PC-9 (cell line): ENCODE results near the gene RHO. TPM values are rescaled to one million over a fixed set of nuclear protein-coding genes. Genes with fewer than 3 reads are reported as not detected.
"Not testable (repeated sequence)": the region's sequence is repeated elsewhere in the genome, so short reads cannot be mapped to it uniquely, and the experiment has no call there.

ENCODE experiments used
- Bru-seq: library from RNA; stranded (reverse); fragments of 400-500 nt; gene quantifications from one replicate; lab custom pipeline; 2021; lab: Mats Ljungman, UMichigan
- BruChase-seq, 2 experiments: library from RNA; stranded (reverse); fragments of 400-500 nt; gene quantifications; one replicate each; lab custom pipeline; 2021; lab: Mats Ljungman, UMichigan
- BruUV-seq: library from RNA; stranded (reverse); fragments of 400-500 nt; replicated peaks from 2 replicates; lab custom pipeline; 2021; lab: Mats Ljungman, UMichigan
- CTCF ChIA-PET: fragments of 300-600 bp; sonication (Branson Sonifier 250); formaldehyde crosslinking; loops from one replicate; lab custom pipeline; 2022; ENCODE audit warnings: antibody characterized with exemption; lab: Charles Lee
- POLR2A ChIA-PET: fragments of 300-600 bp; sonication (Branson Sonifier 250); formaldehyde crosslinking; loops from one replicate; lab custom pipeline; 2022; ENCODE audit warnings: antibody characterized with exemption; ENCODE audit not compliant: unreplicated experiment; lab: Charles Lee
- DNase-seq, 2 experiments: peaks; one replicate each; pipeline versions ENCODE4 v3.0.0 to v3.0.0-alpha.2; 2015 to 2022; ENCODE audit warnings: mixed read lengths in 1 of 2
- H2AFZ ChIP-seq: fragments of 200-600 bp; sonication (generic); 2 replicates; pipeline ENCODE4 v1.8.1; 2017; ENCODE audit warnings: antibody characterized with exemption
- H3F3A ChIP-seq: fragments of 200-600 bp; sonication (generic); 2 replicates; pipeline ENCODE4 v1.8.1; 2017; ENCODE audit warnings: antibody characterized with exemption, mild to moderate bottlenecking, low read depth; ENCODE audit not compliant: insufficient read depth
- H3K27ac ChIP-seq: fragments of 200-600 bp; sonication (generic); 2 replicates; pipeline ENCODE4 v1.6.1; 2016; ENCODE audit warnings: mixed run types
- H3K27me3 ChIP-seq: fragments of 200-600 bp; sonication (generic); 2 replicates; pipeline ENCODE4 v1.6.1; 2016; ENCODE audit warnings: low read depth, mixed run types; ENCODE audit not compliant: insufficient read depth
- H3K36me3 ChIP-seq: fragments of 200-600 bp; sonication (generic); 2 replicates; pipeline ENCODE4 v1.6.1; 2016; ENCODE audit warnings: low read depth, mixed run types
- H3K4me1 ChIP-seq: fragments of 200-600 bp; sonication (generic); replicated peaks from 2 replicates; pipeline ENCODE4 v1.6.1; 2016; ENCODE audit warnings: mixed run types; ENCODE audit not compliant: insufficient read depth
- H3K4me2 ChIP-seq: fragments of 200-600 bp; sonication (generic); 2 replicates; pipeline ENCODE4 v1.6.1; 2017; ENCODE audit warnings: mixed run types
- H3K4me3 ChIP-seq: fragments of 200-600 bp; sonication (generic); 2 replicates; pipeline ENCODE4 v1.6.1; 2016; ENCODE audit warnings: mixed run types
- H3K79me2 ChIP-seq: fragments of 200-600 bp; sonication (generic); 2 replicates; pipeline ENCODE4 v1.6.1; 2017; ENCODE audit warnings: low read depth, mixed run types
- H3K9me2 ChIP-seq: fragments of 200-600 bp; sonication (generic); 2 replicates; pipeline ENCODE4 v1.8.1; 2017; ENCODE audit warnings: mild to moderate bottlenecking; ENCODE audit not compliant: insufficient read depth
- H3K9me3 ChIP-seq: fragments of 200-600 bp; sonication (generic); 2 replicates; pipeline ENCODE4 v1.8.1; 2016; ENCODE audit warnings: low read depth; ENCODE audit not compliant: insufficient read depth
- H4K20me1 ChIP-seq: fragments of 200-600 bp; sonication (generic); 2 replicates; pipeline ENCODE4 v1.8.1; 2017; ENCODE audit not compliant: insufficient read depth
- CTCF ChIP-seq: fragments of 200-600 bp; sonication (generic); conservative IDR thresholded peaks from 2 replicates; pipeline ENCODE4 v1.6.1; 2017; ENCODE audit warnings: mixed run types, antibody characterized with exemption, mild to moderate bottlenecking, moderate library complexity
- EZH2 ChIP-seq: fragments of 200-600 bp; sonication (generic); IDR thresholded peaks from 2 replicates; pipeline ENCODE4 v1.8.0; 2017; ENCODE audit warnings: antibody characterized with exemption, low read depth
- intact Hi-C: fragments of 100-400 bp; cut with micrococcal nuclease; formaldehyde crosslinking; loops from one replicate; pipeline ENCODE4 v1.10.0; 2022; ENCODE audit not compliant: unreplicated experiment
- long read RNA-seq: library from polyadenylated mRNA; stranded (forward); transcript quantifications from one replicate; pipeline ENCODE4 v2.0.0, GENCODE V29; 2022
- total RNA-seq: library from RNA; stranded (reverse); gene quantifications from 2 replicates; pipeline ENCODE4 v1.2.3, GENCODE V29; 2021

RHO gene
- total RNA-seq, result not detected in 2 replicates
- not detected for Bru-seq, nascent RNA
- percentile 12 among the genes with signal in this experiment for BruChase-seq, experiment 1, labeled RNA remaining after a 2-hour chase
- BruChase-seq, experiment 2, labeled RNA remaining after a 6-hour chase, result percentile 9 among the genes with signal in this experiment
- long read RNA-seq, result 0 reads

- no peak for DNase-seq
- Histone ChIP-seq H3K27me3 (no peaks in the 10 kb centered on the region), H2AFZ (no peak within 1 kb of the TSS), H3K27ac (no peak within 1 kb of the TSS), H3K4me3 (no peak within 1 kb of the TSS), H3K9me2 (no peaks in the 10 kb centered on the region), H3K4me1 (0 out of 2 replicates have a peak, but pooled peaks cover 5% of the 10 kb centered on the region), H3K4me2 (no peak within 1 kb of the TSS), H3K36me3 (no peaks in the 10 kb centered on the region), H3K79me2 (no peaks in the 10 kb centered on the region), H3K9me3 (no peaks in the 10 kb centered on the region), H4K20me1 (no peaks in the 10 kb centered on the region), H3F3A (no peaks in the 10 kb centered on the region)
- intact Hi-C loops, result no loop called here
- TF ChIP-seq EZH2 (no peak), CTCF (no peak)
- CTCF ChIA-PET, result interaction anchor here (0.6 kb wide), 1 partner anchor 13 kb away, joined by 3 read pairs; no protein-coding TSS in a partner anchor
- no TSS peak for BruUV-seq
- POLR2A ChIA-PET, result no interaction called here
These were observed at the start of gene RHO for GRCh38 chr3:129528589-129529100. RHO (plus strand) TSS chr3:129528639; CDS start chr3:129528734, 95 bp downstream.

- H3K36me3 ChIP-seq, DNase-seq, BruUV-seq, H3K27me3 ChIP-seq, H4K20me1 ChIP-seq, intact Hi-C loops, CTCF ChIA-PET, H3K27ac ChIP-seq, POLR2A ChIA-PET, H2AFZ ChIP-seq, H3K4me2 ChIP-seq, H3K9me3 ChIP-seq, H3K9me2 ChIP-seq, H3K4me3 ChIP-seq, H3K79me2 ChIP-seq: not testable (repeated sequence)
- peaks cover 16% of the 10 kb centered on the region for H3F3A ChIP-seq
- H3K4me1 ChIP-seq, result peaks cover 19% of the 10 kb centered on the region
These were observed 47.1 kb upstream of the RHO start for GRCh38 chr3:129481225-129481765.

- TF ChIP-seq CTCF, result no peak
- no peak for TF ChIP-seq EZH2
- no peak overlapping the region for H2AFZ ChIP-seq
- no peak overlapping the region for H3K27ac ChIP-seq
- H3K79me2 ChIP-seq, result no peaks in the 10 kb centered on the region
- H3K4me3 ChIP-seq, result no peak overlapping the region
- no peak overlapping the region for H3K4me2 ChIP-seq
- H3K27me3 ChIP-seq, result no peaks in the 10 kb centered on the region
- CTCF ChIA-PET, result no interaction called here
- POLR2A ChIA-PET, result no interaction called here
- H3K9me2 ChIP-seq, result no peaks in the 10 kb centered on the region
- no peaks in the 10 kb centered on the region for H3K9me3 ChIP-seq
- H4K20me1 ChIP-seq, result no peaks in the 10 kb centered on the region
- peaks cover 25% of the 10 kb centered on the region for H3K4me1 ChIP-seq
- no TSS peak for BruUV-seq
- DNase-seq, result no peak
- intact Hi-C loops, result no loop called here
- H3K36me3 ChIP-seq, result no peaks in the 10 kb centered on the region; the same call in 1 of the 2 replicates
- peaks cover 22% of the 10 kb centered on the region for H3F3A ChIP-seq
These were observed 46.6 kb upstream of the RHO start for GRCh38 chr3:129481766-129482332.
